IPS DF 6.9 (cell line): ENCODE data around the gene UTP3.
"Not testable (repeated sequence)": the region's sequence is repeated elsewhere in the genome, so short reads cannot be mapped to it uniquely, and the experiment has no call there.

Experiments
- DNase-seq: peaks from one replicate; pipeline ENCODE4 v3.0.0-alpha.2; 2013; ENCODE audit warnings: low read depth, low spot score
- H3K27ac ChIP-seq: one replicate; pipeline ENCODE4 v1.5.1; 2013; ENCODE audit warnings: low read length, control low read depth
- H3K27me3 ChIP-seq: 2 replicates; pipeline ENCODE4 v1.6.1; 2013; ENCODE audit warnings: mild to moderate bottlenecking, low read length; ENCODE audit not compliant: control insufficient read depth, insufficient read depth
- H3K36me3 ChIP-seq: 2 replicates; pipeline ENCODE4 v1.6.1; 2013; ENCODE audit warnings: low read length; ENCODE audit not compliant: control insufficient read depth, insufficient read depth
- H3K4me1 ChIP-seq: 2 replicates; pipeline ENCODE4 v1.6.1; 2013; ENCODE audit warnings: low read length; ENCODE audit not compliant: control insufficient read depth, insufficient read depth
- H3K4me3 ChIP-seq: 2 replicates; pipeline ENCODE4 v1.5.1; 2013; ENCODE audit warnings: mild to moderate bottlenecking, low read length
- H3K9me3 ChIP-seq: 2 replicates; pipeline ENCODE4 v1.6.1; 2013; ENCODE audit warnings: low read length, inconsistent platforms; ENCODE audit not compliant: control insufficient read depth, insufficient read depth
- WGBS: extraction: QIAGEN DNeasy Blood & Tissue Kit; methylation state at CpG from one replicate; pipeline ENCODE4 v1.1.7; 2013; ENCODE audit warnings: mixed read lengths, missing lambda C conversion rate; ENCODE audit not compliant: insufficient read length, insufficient coverage; 5-methylcytosine and 5-hydroxymethylcytosine counted together

Gene UTP3

GRCh38 chr4:70687821-70688794, at the start of gene UTP3:
Gene UTP3 (plus strand): TSS chr4:70688532. CDS start chr4:70688678, 146 bp downstream.
- H3K27ac ChIP-seq: no peak within 1 kb of the TSS
- WGBS: no CpG with 5 or more reads among the region's 70 CpGs
- H3K4me1 ChIP-seq: no peaks in the 10 kb centered on the region
- H3K9me3 ChIP-seq: no peaks in the 10 kb centered on the region
- peak within 1 kb of the TSS; percentile 73 for H3K4me3 ChIP-seq
- no peaks in the 10 kb centered on the region for H3K36me3 ChIP-seq
- H3K27me3 ChIP-seq: no peaks in the 10 kb centered on the region
- DNase-seq: peak; percentile 95

- H3K4me1 ChIP-seq: no peaks in the 10 kb centered on the region
- H3K27ac ChIP-seq: no peak overlapping the region
- H3K9me3 ChIP-seq: no peaks in the 10 kb centered on the region
- H3K27me3 ChIP-seq: no peaks in the 10 kb centered on the region
- WGBS: no CpG with 5 or more reads among the region's 2 CpGs
- DNase-seq: no peak
- no peak overlapping the region for H3K4me3 ChIP-seq
- H3K36me3 ChIP-seq: no peaks in the 10 kb centered on the region
Observed at GRCh38 chr4:70640192-70640591, 48.1 kb upstream of the UTP3 start.

- H3K4me1 ChIP-seq, H3K36me3 ChIP-seq, H3K27ac ChIP-seq, H3K4me3 ChIP-seq, DNase-seq, H3K9me3 ChIP-seq, H3K27me3 ChIP-seq: not testable (repeated sequence)
- WGBS: no CpG with 5 or more reads among the region's 4 CpGs
Observed at GRCh38 chr4:70650741-70651140, 37.6 kb upstream of the UTP3 start.

- Histone ChIP-seq H3K36me3 (no peaks in the 10 kb centered on the region), H3K27me3 (no peaks in the 10 kb centered on the region), H3K9me3 (no peaks in the 10 kb centered on the region), H3K4me1 (no peaks in the 10 kb centered on the region), H3K27ac (no peak overlapping the region), H3K4me3 (no peak overlapping the region)
- DNase-seq: peak; percentile 20
- WGBS: no CpG with 5 or more reads among the region's 4 CpGs
Observed at GRCh38 chr4:70651864-70652506, 36.3 kb upstream of the UTP3 start.

- H3K4me3 ChIP-seq: no peak overlapping the region
- H3K27me3 ChIP-seq: no peaks in the 10 kb centered on the region
- H3K4me1 ChIP-seq: no peaks in the 10 kb centered on the region
- DNase-seq: no peak
- no peaks in the 10 kb centered on the region for H3K36me3 ChIP-seq
- no CpG with 5 or more reads among the region's 5 CpGs for WGBS
- H3K27ac ChIP-seq: no peak overlapping the region
- H3K9me3 ChIP-seq: no peaks in the 10 kb centered on the region
Observed at GRCh38 chr4:70654605-70655011, 33.7 kb upstream of the UTP3 start.

- H3K4me1 ChIP-seq: no peaks in the 10 kb centered on the region
- H3K27me3 ChIP-seq: no peaks in the 10 kb centered on the region
- H3K27ac ChIP-seq: no peak overlapping the region
- no peaks in the 10 kb centered on the region for H3K9me3 ChIP-seq
- WGBS: 100% methylated on average over 2 of the region's 5 CpGs
- H3K36me3 ChIP-seq: no peaks in the 10 kb centered on the region
- no peak overlapping the region for H3K4me3 ChIP-seq
- no peak for DNase-seq
Observed at GRCh38 chr4:70657326-70657725, 31.0 kb upstream of the UTP3 start.

GRCh38 chr4:70658418-70658817, 29.9 kb upstream of the UTP3 start:
- H3K9me3 ChIP-seq: no peaks in the 10 kb centered on the region
- no peak overlapping the region for H3K27ac ChIP-seq
- H3K4me3 ChIP-seq: no peak overlapping the region
- H3K27me3 ChIP-seq: no peaks in the 10 kb centered on the region
- H3K4me1 ChIP-seq: no peaks in the 10 kb centered on the region
- DNase-seq: no peak
- WGBS: no CpG with 5 or more reads among the region's 3 CpGs
- no peaks in the 10 kb centered on the region for H3K36me3 ChIP-seq

- no peak for DNase-seq
- WGBS: no CpG with 5 or more reads among the region's 4 CpGs
Observed at GRCh38 chr4:70660106-70660505, 28.2 kb upstream of the UTP3 start.

GRCh38 chr4:70661309-70661922, 26.9 kb upstream of the UTP3 start:
- not testable (repeated sequence) for H3K4me3 ChIP-seq, DNase-seq, H3K9me3 ChIP-seq, H3K27me3 ChIP-seq, H3K4me1 ChIP-seq, H3K27ac ChIP-seq, H3K36me3 ChIP-seq
- no CpG with 5 or more reads among the region's 5 CpGs for WGBS

More at GRCh38 chr4:70660106-70660505, 28.2 kb upstream of the UTP3 start:
- H3K36me3 ChIP-seq: no peaks in the 10 kb centered on the region
- no peak overlapping the region for H3K4me3 ChIP-seq
- no peak overlapping the region for H3K27ac ChIP-seq
- no peaks in the 10 kb centered on the region for H3K9me3 ChIP-seq
- H3K27me3 ChIP-seq: no peaks in the 10 kb centered on the region
- H3K4me1 ChIP-seq: no peaks in the 10 kb centered on the region

- no peak within 1 kb of the TSS for H3K27ac ChIP-seq
- no peaks in the 10 kb centered on the region for H3K9me3 ChIP-seq
- WGBS: no CpG with 5 or more reads among the region's 1 CpG
- no peak for DNase-seq
- H3K4me1 ChIP-seq: no peaks in the 10 kb centered on the region
- no peak within 1 kb of the TSS for H3K4me3 ChIP-seq
- H3K36me3 ChIP-seq: no peaks in the 10 kb centered on the region
- H3K27me3 ChIP-seq: no peaks in the 10 kb centered on the region
Observed at GRCh38 chr4:70666369-70666768, 22.0 kb upstream of the UTP3 start, which contains the start of gene JCHAIN. Gene JCHAIN (minus strand): TSS chr4:70666508. CDS start chr4:70666490, 18 bp downstream.
